ENCODE measurements around the gene TSC2. TPM values are rescaled to one million over a fixed set of nuclear protein-coding genes. Genes with fewer than 3 reads are reported as not detected.

The TSC2 gene
- total RNA-seq, 1 donor = 78.9 TPM

DNA sequence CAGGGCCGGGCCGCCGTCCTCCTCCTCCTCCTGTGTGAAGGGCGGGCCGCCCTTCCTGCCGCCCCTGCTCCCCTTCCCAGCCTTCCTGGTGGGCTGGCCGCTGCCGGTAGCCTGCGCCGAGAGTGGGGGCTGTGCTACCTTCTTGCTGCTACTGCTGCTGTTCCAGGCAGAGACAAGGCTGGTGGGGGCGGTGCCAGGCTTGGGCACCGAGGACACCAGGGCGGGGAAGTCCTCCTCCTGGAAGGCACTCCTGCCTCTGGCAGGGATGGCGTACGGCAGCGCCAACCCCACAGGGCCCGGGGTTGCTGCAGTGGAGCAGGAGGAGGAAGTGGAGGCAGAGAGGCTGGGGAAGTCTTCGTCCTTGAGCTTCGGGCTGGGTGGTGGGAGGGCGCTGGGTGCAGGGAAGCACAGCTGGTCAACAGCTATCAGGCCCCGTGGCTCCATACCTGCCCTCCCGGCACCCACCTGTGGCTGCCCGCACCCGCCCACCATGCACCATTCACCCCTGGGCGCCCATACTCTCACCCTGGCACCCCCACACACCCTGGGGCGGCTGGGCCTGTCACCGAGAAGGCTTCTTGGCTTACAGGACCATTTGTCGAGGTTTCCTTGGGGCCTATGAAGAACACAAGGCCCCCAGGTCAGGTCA lies 47.8 kb upstream of the TSC2 start:
- Histone ChIP-seq H3K9me3 (ENCODE audit: low read depth, low read length) (no peaks in the 10 kb centered on the region), H3K4me3 (ENCODE audit: insufficient read depth, low read length) (no peak overlapping the region), H4K20me1 (ENCODE audit: insufficient read depth, low read length) (peaks cover 32% of the 10 kb centered on the region), H2AFZ (ENCODE audit: low read length) (no peak overlapping the region), H3K79me2 (ENCODE audit: insufficient read depth, low read length) (peaks cover 40% of the 10 kb centered on the region), H3K4me1 (ENCODE audit: insufficient read depth, low read length) (peaks cover 6% of the 10 kb centered on the region), H3K27me3 (ENCODE audit: insufficient read depth, low read length) (no peaks in the 10 kb centered on the region), H3K4me2 (ENCODE audit: insufficient read depth, low read length) (no peak overlapping the region), H3K27ac (ENCODE audit: low read depth, low read length) (no peak overlapping the region), H3K36me3 (ENCODE audit: insufficient read depth, low read length) (peaks cover 53% of the 10 kb centered on the region)
- no peak for TF ChIP-seq CTCF (IDR thresholded peaks at IDR 0.05; ENCODE audit: extremely low read depth, low read depth, low read length)
- no peak for DNase-seq (ENCODE audit: insufficient read length, low spot score, missing footprints)

DNA sequence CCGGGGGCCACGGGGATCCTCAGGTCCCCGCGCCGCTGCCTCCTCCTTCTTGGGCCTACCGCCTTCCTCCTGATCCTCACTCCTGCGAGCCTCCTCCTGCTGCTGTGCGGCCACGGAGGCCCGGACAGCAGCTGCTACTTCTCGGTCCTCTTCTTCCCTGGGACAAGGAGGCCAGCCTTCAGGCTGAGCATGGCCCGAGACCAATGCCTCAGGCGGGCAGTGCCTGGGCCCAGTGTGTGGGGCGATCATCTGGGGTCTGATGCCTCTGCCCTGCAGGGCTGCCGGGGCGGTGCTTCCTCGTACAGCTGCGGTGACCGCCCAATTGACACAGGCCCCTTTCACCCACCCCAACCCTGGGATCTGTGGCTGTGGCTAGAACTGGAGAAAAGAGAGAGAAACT lies 46.8 kb upstream of the TSC2 start:
- Histone ChIP-seq H4K20me1 (ENCODE audit: insufficient read depth, low read length) (peaks cover 42% of the 10 kb centered on the region), H3K79me2 (ENCODE audit: insufficient read depth, low read length) (peaks cover 50% of the 10 kb centered on the region)

DNA sequence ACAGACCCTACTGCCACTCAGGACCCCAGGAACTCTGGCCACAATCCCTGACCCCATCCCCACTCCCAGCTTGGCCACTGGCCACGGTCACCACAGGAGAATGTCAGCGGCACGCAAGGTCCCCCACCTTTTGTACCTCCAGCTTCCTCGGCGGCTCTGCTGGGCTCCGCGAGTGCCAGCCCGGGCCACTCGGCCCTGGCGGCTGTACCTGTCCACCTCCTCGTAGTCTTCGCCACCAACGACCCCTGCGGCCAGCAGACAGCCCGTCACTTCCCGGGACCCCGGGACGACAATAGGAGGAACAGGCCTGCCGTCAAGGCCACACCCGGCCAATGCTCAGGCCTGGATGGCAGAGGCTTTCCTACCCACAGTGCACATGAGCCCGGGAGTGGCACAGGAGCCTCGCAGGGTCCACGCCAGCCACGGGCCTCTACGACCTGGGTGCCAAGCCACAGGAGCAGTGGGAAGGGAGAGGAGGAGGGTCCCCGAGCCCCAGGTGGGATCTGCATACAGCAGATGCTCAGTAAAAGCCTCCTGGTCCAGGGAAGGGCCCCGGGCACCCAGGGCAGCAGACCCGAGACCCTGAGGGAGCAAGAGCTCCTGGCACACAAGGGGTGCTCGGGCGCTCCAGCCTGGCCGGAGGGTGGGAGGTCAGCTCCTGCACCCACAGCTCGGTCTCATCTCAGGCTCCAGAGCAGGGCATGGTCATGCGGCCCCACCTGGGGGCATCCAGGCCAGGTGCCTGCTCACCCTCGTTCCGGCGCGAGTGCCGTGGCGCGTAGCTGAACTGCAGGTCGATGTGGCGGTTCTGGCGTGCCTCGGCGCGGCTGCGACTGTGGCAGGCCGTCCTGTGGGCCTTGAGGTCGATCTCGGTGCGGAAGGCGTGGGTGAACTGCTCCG lies 46.1 kb upstream of the TSC2 start:
- Histone ChIP-seq H3K27ac (ENCODE audit: low read depth, low read length) (no peak overlapping the region), H3K4me2 (ENCODE audit: insufficient read depth, low read length) (no peak overlapping the region), H3K27me3 (ENCODE audit: insufficient read depth, low read length) (no peaks in the 10 kb centered on the region), H2AFZ (ENCODE audit: low read length) (no peak overlapping the region), H3K4me3 (ENCODE audit: insufficient read depth, low read length) (no peak overlapping the region), H3K9me3 (ENCODE audit: low read depth, low read length) (no peaks in the 10 kb centered on the region), H3K79me2 (ENCODE audit: insufficient read depth, low read length) (peaks cover 57% of the 10 kb centered on the region), H4K20me1 (ENCODE audit: insufficient read depth, low read length) (peaks cover 48% of the 10 kb centered on the region), H3K4me1 (ENCODE audit: insufficient read depth, low read length) (peaks cover 6% of the 10 kb centered on the region), H3K36me3 (ENCODE audit: insufficient read depth, low read length) (peaks cover 52% of the 10 kb centered on the region)
- no peak for TF ChIP-seq CTCF (IDR thresholded peaks at IDR 0.05; ENCODE audit: extremely low read depth, low read depth, low read length)
- no peak for DNase-seq (ENCODE audit: insufficient read length, low spot score, missing footprints)

More for the DNA sequence above, 46.8 kb upstream of the TSC2 start:
- Histone ChIP-seq H3K9me3 (ENCODE audit: low read depth, low read length) (no peaks in the 10 kb centered on the region), H3K4me1 (ENCODE audit: insufficient read depth, low read length) (peaks cover 6% of the 10 kb centered on the region), H3K27me3 (ENCODE audit: insufficient read depth, low read length) (no peaks in the 10 kb centered on the region), H2AFZ (ENCODE audit: low read length) (no peak overlapping the region), H3K27ac (ENCODE audit: low read depth, low read length) (no peak overlapping the region), H3K4me2 (ENCODE audit: insufficient read depth, low read length) (no peak overlapping the region), H3K36me3 (ENCODE audit: insufficient read depth, low read length) (peaks cover 53% of the 10 kb centered on the region), H3K4me3 (ENCODE audit: insufficient read depth, low read length) (no peak overlapping the region)
- no peak for DNase-seq (ENCODE audit: insufficient read length, low spot score, missing footprints)
- no peak for TF ChIP-seq CTCF (IDR thresholded peaks at IDR 0.05; ENCODE audit: extremely low read depth, low read depth, low read length)

Measured in osteoblast (primary cell).